OCI-LY7 (cell line): ENCODE data around the gene CDH23. TPM values are rescaled to one million over a fixed set of nuclear protein-coding genes. Genes with fewer than 3 reads are reported as not detected.

Source experiments
- BruUV-seq: library from RNA; stranded (reverse); fragments of 400-500 nt; replicated peaks from 2 replicates; lab custom pipeline; 2021; lab: Mats Ljungman, UMichigan
- CTCF ChIA-PET: fragments of 300-600 bp; sonication (Branson Sonifier 250); formaldehyde crosslinking; loops from one replicate; lab custom pipeline; 2022; ENCODE audit warnings: antibody characterized with exemption; ENCODE audit not compliant: unreplicated experiment; lab: Charles Lee
- POLR2A ChIA-PET: fragments of 300-600 bp; sonication (Branson Sonifier 250); formaldehyde crosslinking; loops from one replicate; lab custom pipeline; 2022; ENCODE audit warnings: antibody characterized with exemption; lab: Charles Lee
- DNase-seq: peaks from one replicate; pipeline ENCODE4 v3.0.0-alpha.2; 2015; ENCODE audit warnings: low spot score
- H2AFZ ChIP-seq: fragments of 200-600 bp; sonication (generic), shearing (Covaris generic); 2 replicates; pipeline ENCODE4 v1.6.1; 2014; ENCODE audit warnings: mild to moderate bottlenecking, antibody characterized with exemption, low read length, moderate library complexity
- H3K27ac ChIP-seq: fragments of 200-600 bp; sonication (generic); 2 replicates; pipeline ENCODE4 v1.5.1; 2014; ENCODE audit warnings: mixed run types, low read depth, mild to moderate bottlenecking, moderate library complexity, low read length, inconsistent platforms; ENCODE audit not compliant: poor library complexity, severe bottlenecking
- H3K36me3 ChIP-seq: fragments of 200-600 bp; sonication (generic); 2 replicates; pipeline ENCODE4 v1.6.1; 2014; ENCODE audit warnings: mild to moderate bottlenecking, antibody characterized with exemption, low read length, moderate library complexity, mixed read lengths; ENCODE audit not compliant: insufficient read depth
- H3K4me1 ChIP-seq: fragments of 200-600 bp; sonication (generic); 2 replicates; pipeline ENCODE4 v1.5.1; 2014; ENCODE audit warnings: mild to moderate bottlenecking, low read length; ENCODE audit not compliant: insufficient read depth, poor library complexity, severe bottlenecking
- H3K4me2 ChIP-seq: fragments of 200-600 bp; sonication (generic); 2 replicates; pipeline ENCODE4 v1.6.1; 2014; ENCODE audit warnings: mild to moderate bottlenecking, low read length
- H3K4me3 ChIP-seq: fragments of 200-600 bp; sonication (generic); 2 replicates; pipeline ENCODE4 v1.5.1; 2014; ENCODE audit warnings: mild to moderate bottlenecking, low read depth, low read length; ENCODE audit not compliant: poor library complexity, severe bottlenecking
- H3K79me2 ChIP-seq: fragments of 200-600 bp; sonication (generic); 2 replicates; pipeline ENCODE4 v1.6.1; 2016; ENCODE audit warnings: low read depth, mild to moderate bottlenecking, low read length, moderate library complexity, mixed read lengths; ENCODE audit not compliant: insufficient read depth
- H3K9me2 ChIP-seq: fragments of 200-600 bp; sonication (generic); 2 replicates; pipeline ENCODE4 v1.6.1; 2016; ENCODE audit warnings: mild to moderate bottlenecking, low read length, mixed read lengths; ENCODE audit not compliant: insufficient read depth
- H3K9me3 ChIP-seq: fragments of 200-600 bp; sonication (generic); 2 replicates; pipeline ENCODE4 v1.6.1; 2014; ENCODE audit warnings: mild to moderate bottlenecking, mixed run types, low read length, mixed read lengths
- H4K20me1 ChIP-seq: fragments of 200-600 bp; sonication (generic); 2 replicates; pipeline ENCODE4 v1.6.1; 2014; ENCODE audit warnings: mild to moderate bottlenecking, antibody characterized with exemption, low read length, moderate library complexity, mixed read lengths; ENCODE audit not compliant: insufficient read depth
- CTCF ChIP-seq: fragments of 200-600 bp; sonication (generic); conservative IDR thresholded peaks from 2 replicates; pipeline ENCODE4 v1.5.1; 2014; ENCODE audit warnings: mild to moderate bottlenecking, antibody characterized with exemption, low read length, moderate library complexity, mixed read lengths
- EZH2phosphoT487 ChIP-seq: fragments of 200-600 bp; sonication (generic); IDR thresholded peaks from 2 replicates; pipeline ENCODE4 v1.6.1; 2018; ENCODE audit warnings: low read depth, borderline replicate concordance, mild to moderate bottlenecking, mixed run types, antibody characterized with exemption, low read length, moderate library complexity, mixed read lengths
- intact Hi-C: fragments of 100-400 bp; cut with micrococcal nuclease; formaldehyde crosslinking; loops from one replicate; pipeline ENCODE4 v1.10.0; 2022; ENCODE audit not compliant: unreplicated experiment
- total RNA-seq, 2 experiments: library from RNA; depleted of rRNA in 1 of 2; stranded (reverse); fragments of >200 nt in 1 of 2; shearing (Covaris generic) in 1 of 2; gene quantifications; 2 replicates each; pipeline ENCODE4 v1.2.3, GENCODE V29; 2014 to 2022

The CDH23 gene
- total RNA-seq, 2 experiments from 2014 or later, result 0.92 to 9.9 TPM

- no peak for DNase-seq
- Histone ChIP-seq H3K79me2 (no peaks in the 10 kb centered on the region), H3K27ac (no peak overlapping the region), H2AFZ (no peak overlapping the region), H3K9me3 (no peaks in the 10 kb centered on the region), H4K20me1 (no peaks in the 10 kb centered on the region), H3K4me3 (no peak overlapping the region), H3K4me1 (peaks cover 8% of the 10 kb centered on the region), H3K4me2 (no peak overlapping the region), H3K9me2 (no peaks in the 10 kb centered on the region), H3K36me3 (no peaks in the 10 kb centered on the region)
- TF ChIP-seq EZH2phosphoT487, result no peak
- TF ChIP-seq CTCF, result no peak
- no TSS peak for BruUV-seq
- intact Hi-C loops, result no loop called here
- POLR2A ChIA-PET, result interaction anchor here (0.5 to 0.6 kb wide), 2 partner anchors 71 to 94 kb away, joined by 3 to 5 read pairs; no protein-coding TSS in a partner anchor
- CTCF ChIA-PET, result no interaction called here
Observed at GRCh38 chr10:71529207-71529827, 132.6 kb downstream of the CDH23 start.

- no peaks in the 10 kb centered on the region for H3K9me2 ChIP-seq
- ChIA-PET CTCF (no interaction called here), POLR2A (no interaction called here)
- intact Hi-C loops, result no loop called here
- no peak for TF ChIP-seq CTCF
- no peak for TF ChIP-seq EZH2phosphoT487
- H3K4me1 ChIP-seq, result peaks cover 8% of the 10 kb centered on the region
- H3K79me2 ChIP-seq, result no peaks in the 10 kb centered on the region
- no peaks in the 10 kb centered on the region for H3K36me3 ChIP-seq
- H2AFZ ChIP-seq, result no peak overlapping the region
- no peaks in the 10 kb centered on the region for H4K20me1 ChIP-seq
- DNase-seq, result no peak
- H3K27ac ChIP-seq, result no peak overlapping the region
- no peaks in the 10 kb centered on the region for H3K9me3 ChIP-seq
- H3K4me2 ChIP-seq, result no peak overlapping the region
- no peak overlapping the region for H3K4me3 ChIP-seq
- no TSS peak for BruUV-seq
Observed at GRCh38 chr10:71530781-71531180, 134.1 kb downstream of the CDH23 start.
